Neural cell (in vitro differentiated cells): Measurements from ENCODE around the gene MYO18B. TPM values are rescaled to one million over a fixed set of nuclear protein-coding genes. Genes with fewer than 3 reads are reported as not detected.

ENCODE experiments used
- H2AFZ ChIP-seq: fragments of 200-600, 300-800 bp; sonication (generic), shearing (Covaris generic); 2 replicates; pipeline ENCODE4 v1.6.0; 2014; ENCODE audit warnings: low read depth, mild to moderate bottlenecking, antibody characterized with exemption, low read length, moderate library complexity
- H3F3A ChIP-seq: fragments of 200-600 bp; shearing (Covaris generic); 2 replicates; pipeline ENCODE4 v1.6.1; 2016; ENCODE audit warnings: mild to moderate bottlenecking, moderate library complexity, mixed read lengths, antibody characterized with exemption, low read length; ENCODE audit not compliant: insufficient read depth, poor library complexity, severe bottlenecking
- H3K27ac ChIP-seq: fragments of 200-600, 300-800 bp; sonication (generic), shearing (Covaris generic); 2 replicates; pipeline ENCODE4 v1.5.1; 2014; ENCODE audit warnings: mild to moderate bottlenecking, low read length, moderate library complexity
- H3K27me3 ChIP-seq: fragments of 300-800, 200-600 bp; sonication (generic), shearing (Covaris generic); 2 replicates; pipeline ENCODE4 v1.6.0; 2014; ENCODE audit warnings: mild to moderate bottlenecking, low read depth, low read length, moderate library complexity; ENCODE audit not compliant: insufficient read depth
- H3K36me3 ChIP-seq: fragments of 300-800, 200-600 bp; sonication (generic), shearing (Covaris generic); 2 replicates; pipeline ENCODE4 v1.5.1; 2014; ENCODE audit warnings: mild to moderate bottlenecking, antibody characterized with exemption, low read length, moderate library complexity; ENCODE audit not compliant: insufficient read depth
- H3K4me2 ChIP-seq: fragments of 300-800, 200-600 bp; sonication (generic), shearing (Covaris generic); 2 replicates; pipeline ENCODE4 v1.6.0; 2014; ENCODE audit warnings: mild to moderate bottlenecking, low read length
- H3K4me3 ChIP-seq: fragments of 300-800, 200-600 bp; sonication (generic), shearing (Covaris generic); 2 replicates; pipeline ENCODE4 v1.5.1; 2014; ENCODE audit warnings: mild to moderate bottlenecking, low read length, moderate library complexity
- H3K79me2 ChIP-seq: fragments of 200-600 bp; shearing (Covaris generic); replicated peaks from 2 replicates; pipeline ENCODE4 v1.6.0; 2014; ENCODE audit warnings: mild to moderate bottlenecking, low read length, moderate library complexity; ENCODE audit not compliant: insufficient read depth
- H3K9ac ChIP-seq: fragments of 300-800, 200-600 bp; sonication (generic), shearing (Covaris generic); 2 replicates; pipeline ENCODE4 v1.6.1; 2016; ENCODE audit warnings: mild to moderate bottlenecking, low read length, mixed read lengths
- H3K9me2 ChIP-seq: fragments of 200-600 bp; shearing (Covaris generic); 2 replicates; pipeline ENCODE4 v1.6.1; 2016; ENCODE audit warnings: mild to moderate bottlenecking, low read length, mixed read lengths; ENCODE audit not compliant: insufficient read depth
- H3K9me3 ChIP-seq: fragments of 200-600, 300-800 bp; sonication (generic), shearing (Covaris generic); 2 replicates; pipeline ENCODE4 v1.6.1; 2016; ENCODE audit warnings: mild to moderate bottlenecking, mixed run types, low read length, moderate library complexity, mixed read lengths
- H4K20me1 ChIP-seq: fragments of 200-600 bp; shearing (Covaris generic); 2 replicates; pipeline ENCODE4 v1.6.1; 2016; ENCODE audit warnings: mild to moderate bottlenecking, mixed run types; ENCODE audit not compliant: insufficient read depth
- EP300 ChIP-seq: fragments of 450-650 bp; conservative IDR thresholded peaks from 2 replicates; pipeline ENCODE4 v1.6.1; 2014; ENCODE audit warnings: antibody characterized with exemption, mild to moderate bottlenecking, moderate library complexity; ENCODE audit not compliant: poor library complexity, severe bottlenecking
- EZH2 ChIP-seq: fragments of 200-600, 300-800 bp; shearing (Covaris generic), sonication (generic); IDR thresholded peaks from 2 replicates; pipeline ENCODE4 v1.6.1; 2014; ENCODE audit warnings: antibody characterized with exemption, low read length, borderline replicate concordance, mild to moderate bottlenecking; ENCODE audit not compliant: insufficient read depth, poor library complexity, severe bottlenecking
- MXI1 ChIP-seq: fragments of 450-650 bp; conservative IDR thresholded peaks from 2 replicates; pipeline ENCODE4 v1.6.1; 2014; ENCODE audit warnings: antibody characterized with exemption, mild to moderate bottlenecking; ENCODE audit not compliant: poor library complexity, severe bottlenecking
- POLR2AphosphoS5 ChIP-seq: IDR thresholded peaks from 2 replicates; pipeline ENCODE4 v1.6.1; 2012
- RAD21 ChIP-seq: fragments of 450-650 bp; conservative IDR thresholded peaks from 2 replicates; pipeline ENCODE4 v1.6.1; 2014; ENCODE audit warnings: antibody characterized with exemption, mild to moderate bottlenecking, moderate library complexity
- SMC3 ChIP-seq: fragments of 450-650 bp; conservative IDR thresholded peaks from 2 replicates; pipeline ENCODE4 v1.6.1; 2014; ENCODE audit warnings: antibody characterized with exemption, mild to moderate bottlenecking, moderate library complexity; ENCODE audit not compliant: poor library complexity
- TAF1 ChIP-seq: IDR thresholded peaks from 2 replicates; pipeline ENCODE4 v1.6.1; 2012; ENCODE audit warnings: low read depth
- polyA plus RNA-seq: library from polyadenylated mRNA; depleted of rRNA; stranded (reverse); fragments of >200 nt; gene quantifications from 2 replicates; pipeline ENCODE4 v1.2.3, GENCODE V29; 2014
- TF ChIP-seq, protein P1 (sequence below): fragments of 450-650 bp; IDR thresholded peaks from 2 replicates; pipeline ENCODE4 v1.5.1; 2014; ENCODE audit warnings: antibody characterized with exemption, mild to moderate bottlenecking, moderate library complexity; ENCODE audit not compliant: poor library complexity, severe bottlenecking
- TF ChIP-seq, protein P2 (sequence below): IDR thresholded peaks from 2 replicates; pipeline ENCODE4 v1.6.1; 2012; ENCODE audit warnings: borderline replicate concordance

The MYO18B gene
- polyA plus RNA-seq, 1 donor from 2014 or later = 0.71 TPM

DNA sequence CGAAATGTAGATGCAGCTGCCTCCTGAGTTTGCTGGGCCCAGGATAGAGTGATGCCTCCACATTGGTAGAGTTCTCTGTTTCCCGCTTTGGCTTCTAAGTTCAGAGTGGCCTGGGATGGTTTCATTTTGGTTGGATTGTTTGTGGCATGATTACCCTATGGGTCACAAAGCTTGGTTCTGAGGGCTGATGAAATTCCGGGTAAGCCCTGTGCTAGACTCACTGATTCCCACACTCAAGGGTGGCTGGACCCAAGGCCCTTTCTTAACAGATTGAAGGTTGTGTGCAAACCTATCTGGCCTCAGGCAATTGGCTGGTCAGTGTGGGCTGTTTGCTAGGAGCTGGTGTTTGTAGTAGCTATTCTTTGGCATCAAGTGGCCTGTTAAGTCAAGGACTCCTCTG lies 158.4 kb downstream of the MYO18B start:
- Histone ChIP-seq H4K20me1 (no peaks in the 10 kb centered on the region), H3K27ac (no peak overlapping the region), H3K4me2 (no peak overlapping the region), H3K9ac (no peak overlapping the region), H3K4me3 (no peak overlapping the region), H3K27me3 (no peaks in the 10 kb centered on the region), H3K79me2 (no peaks in the 10 kb centered on the region), H2AFZ (no peak overlapping the region), H3K36me3 (no peaks in the 10 kb centered on the region), H3F3A (no peaks in the 10 kb centered on the region), H3K9me3 (no peaks in the 10 kb centered on the region), H3K9me2 (no peaks in the 10 kb centered on the region)
- TF ChIP-seq RAD21 (no peak), MXI1 (no peak), TAF1 (no peak), POLR2AphosphoS5 (no peak), EP300 (no peak), EZH2 (no peak), SMC3 (no peak)
- TF ChIP-seq, protein P1, sequence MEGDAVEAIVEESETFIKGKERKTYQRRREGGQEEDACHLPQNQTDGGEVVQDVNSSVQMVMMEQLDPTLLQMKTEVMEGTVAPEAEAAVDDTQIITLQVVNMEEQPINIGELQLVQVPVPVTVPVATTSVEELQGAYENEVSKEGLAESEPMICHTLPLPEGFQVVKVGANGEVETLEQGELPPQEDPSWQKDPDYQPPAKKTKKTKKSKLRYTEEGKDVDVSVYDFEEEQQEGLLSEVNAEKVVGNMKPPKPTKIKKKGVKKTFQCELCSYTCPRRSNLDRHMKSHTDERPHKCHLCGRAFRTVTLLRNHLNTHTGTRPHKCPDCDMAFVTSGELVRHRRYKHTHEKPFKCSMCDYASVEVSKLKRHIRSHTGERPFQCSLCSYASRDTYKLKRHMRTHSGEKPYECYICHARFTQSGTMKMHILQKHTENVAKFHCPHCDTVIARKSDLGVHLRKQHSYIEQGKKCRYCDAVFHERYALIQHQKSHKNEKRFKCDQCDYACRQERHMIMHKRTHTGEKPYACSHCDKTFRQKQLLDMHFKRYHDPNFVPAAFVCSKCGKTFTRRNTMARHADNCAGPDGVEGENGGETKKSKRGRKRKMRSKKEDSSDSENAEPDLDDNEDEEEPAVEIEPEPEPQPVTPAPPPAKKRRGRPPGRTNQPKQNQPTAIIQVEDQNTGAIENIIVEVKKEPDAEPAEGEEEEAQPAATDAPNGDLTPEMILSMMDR = no peak
- TF ChIP-seq, protein P2, sequence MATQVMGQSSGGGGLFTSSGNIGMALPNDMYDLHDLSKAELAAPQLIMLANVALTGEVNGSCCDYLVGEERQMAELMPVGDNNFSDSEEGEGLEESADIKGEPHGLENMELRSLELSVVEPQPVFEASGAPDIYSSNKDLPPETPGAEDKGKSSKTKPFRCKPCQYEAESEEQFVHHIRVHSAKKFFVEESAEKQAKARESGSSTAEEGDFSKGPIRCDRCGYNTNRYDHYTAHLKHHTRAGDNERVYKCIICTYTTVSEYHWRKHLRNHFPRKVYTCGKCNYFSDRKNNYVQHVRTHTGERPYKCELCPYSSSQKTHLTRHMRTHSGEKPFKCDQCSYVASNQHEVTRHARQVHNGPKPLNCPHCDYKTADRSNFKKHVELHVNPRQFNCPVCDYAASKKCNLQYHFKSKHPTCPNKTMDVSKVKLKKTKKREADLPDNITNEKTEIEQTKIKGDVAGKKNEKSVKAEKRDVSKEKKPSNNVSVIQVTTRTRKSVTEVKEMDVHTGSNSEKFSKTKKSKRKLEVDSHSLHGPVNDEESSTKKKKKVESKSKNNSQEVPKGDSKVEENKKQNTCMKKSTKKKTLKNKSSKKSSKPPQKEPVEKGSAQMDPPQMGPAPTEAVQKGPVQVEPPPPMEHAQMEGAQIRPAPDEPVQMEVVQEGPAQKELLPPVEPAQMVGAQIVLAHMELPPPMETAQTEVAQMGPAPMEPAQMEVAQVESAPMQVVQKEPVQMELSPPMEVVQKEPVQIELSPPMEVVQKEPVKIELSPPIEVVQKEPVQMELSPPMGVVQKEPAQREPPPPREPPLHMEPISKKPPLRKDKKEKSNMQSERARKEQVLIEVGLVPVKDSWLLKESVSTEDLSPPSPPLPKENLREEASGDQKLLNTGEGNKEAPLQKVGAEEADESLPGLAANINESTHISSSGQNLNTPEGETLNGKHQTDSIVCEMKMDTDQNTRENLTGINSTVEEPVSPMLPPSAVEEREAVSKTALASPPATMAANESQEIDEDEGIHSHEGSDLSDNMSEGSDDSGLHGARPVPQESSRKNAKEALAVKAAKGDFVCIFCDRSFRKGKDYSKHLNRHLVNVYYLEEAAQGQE = no peak

DNA sequence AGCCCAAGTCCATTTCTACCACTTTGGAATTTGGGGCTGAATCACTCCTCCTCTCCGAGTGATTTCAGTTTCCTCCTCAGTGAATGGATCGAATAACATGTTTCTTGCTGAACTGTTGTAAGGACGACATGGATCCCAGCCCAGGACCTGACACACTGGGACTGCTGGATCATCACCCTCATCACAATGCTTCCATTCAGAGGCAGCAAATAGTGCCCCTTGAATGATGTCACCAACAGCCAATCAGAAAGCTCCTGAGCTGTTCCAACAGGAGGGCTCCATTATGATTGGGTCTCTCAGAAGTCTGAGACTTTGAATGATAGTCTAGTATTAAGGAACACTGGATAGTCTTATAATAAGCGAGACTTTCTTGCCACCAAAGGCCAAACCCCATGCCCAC lies 158.9 kb downstream of the MYO18B start:
- Histone ChIP-seq H3K4me3 (no peak overlapping the region), H3K27ac (no peak overlapping the region)

More for the DNA sequence above, 158.9 kb downstream of the MYO18B start:
- Histone ChIP-seq H3K9me3 (no peaks in the 10 kb centered on the region), H3K27me3 (no peaks in the 10 kb centered on the region), H3K4me2 (no peak overlapping the region), H3K9me2 (no peaks in the 10 kb centered on the region), H3K9ac (no peak overlapping the region), H3F3A (no peaks in the 10 kb centered on the region), H3K79me2 (no peaks in the 10 kb centered on the region), H3K36me3 (no peaks in the 10 kb centered on the region), H2AFZ (no peak overlapping the region), H4K20me1 (no peaks in the 10 kb centered on the region)
- TF ChIP-seq SMC3 = no peak
- TF ChIP-seq, protein P1 = no peak
- TF ChIP-seq RAD21 = no peak
- TF ChIP-seq, protein P2 = no peak
- TF ChIP-seq EP300 = no peak
- TF ChIP-seq POLR2AphosphoS5 = no peak
- TF ChIP-seq EZH2 = no peak
- TF ChIP-seq MXI1 = no peak
- TF ChIP-seq TAF1 = no peak
